Right lobe of liver (tissue), 4 donors: ENCODE data around the gene TSFM.

Experiments used
- POLR2A ChIP-seq: fragments of 450-650 bp; IDR thresholded peaks from one replicate; pipeline ENCODE4 v1.6.1; 2017; ENCODE audit warnings: antibody characterized with exemption, mild to moderate bottlenecking
- TF ChIP-seq, protein P1 (sequence below), 4 donors: fragments of 200-600 bp in 3 of 4; fragments of 450-650 bp in 1 of 4; IDR thresholded peaks; one replicate each; pipeline versions ENCODE4 v1.5.1 to v1.8.0; 2016 to 2022; ENCODE audit warnings: antibody characterized with exemption in 4 of 4, mild to moderate bottlenecking in 2 of 4
- donor health status: DM: no; HTN: no; CAD: no.
- donor health status: DM: no; HTN: no; CAD: no.
- donor health status: DM: no; HTN: yes; CAD: no.

DNA sequence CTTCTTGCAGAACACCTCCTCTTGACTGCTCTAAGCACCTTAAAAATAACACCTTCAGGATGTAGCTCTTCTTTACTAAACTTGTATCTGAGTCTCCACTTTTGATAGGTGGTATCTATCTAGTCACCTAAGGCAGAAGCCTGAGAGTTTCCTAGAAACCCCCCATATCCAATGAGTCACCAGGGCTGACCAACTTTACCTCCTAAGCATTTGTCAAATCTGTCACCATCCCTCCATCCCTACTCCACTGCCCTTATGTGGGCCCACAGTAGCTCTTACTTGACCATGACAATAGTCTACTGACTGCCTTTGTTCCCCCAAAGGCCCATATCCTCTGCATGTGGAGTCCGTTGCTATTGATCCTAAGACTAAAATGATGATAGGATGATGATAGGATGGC is 20.0 kb downstream of the TSFM start:
- no peak for TF ChIP-seq POLR2A
- TF ChIP-seq, protein P1, sequence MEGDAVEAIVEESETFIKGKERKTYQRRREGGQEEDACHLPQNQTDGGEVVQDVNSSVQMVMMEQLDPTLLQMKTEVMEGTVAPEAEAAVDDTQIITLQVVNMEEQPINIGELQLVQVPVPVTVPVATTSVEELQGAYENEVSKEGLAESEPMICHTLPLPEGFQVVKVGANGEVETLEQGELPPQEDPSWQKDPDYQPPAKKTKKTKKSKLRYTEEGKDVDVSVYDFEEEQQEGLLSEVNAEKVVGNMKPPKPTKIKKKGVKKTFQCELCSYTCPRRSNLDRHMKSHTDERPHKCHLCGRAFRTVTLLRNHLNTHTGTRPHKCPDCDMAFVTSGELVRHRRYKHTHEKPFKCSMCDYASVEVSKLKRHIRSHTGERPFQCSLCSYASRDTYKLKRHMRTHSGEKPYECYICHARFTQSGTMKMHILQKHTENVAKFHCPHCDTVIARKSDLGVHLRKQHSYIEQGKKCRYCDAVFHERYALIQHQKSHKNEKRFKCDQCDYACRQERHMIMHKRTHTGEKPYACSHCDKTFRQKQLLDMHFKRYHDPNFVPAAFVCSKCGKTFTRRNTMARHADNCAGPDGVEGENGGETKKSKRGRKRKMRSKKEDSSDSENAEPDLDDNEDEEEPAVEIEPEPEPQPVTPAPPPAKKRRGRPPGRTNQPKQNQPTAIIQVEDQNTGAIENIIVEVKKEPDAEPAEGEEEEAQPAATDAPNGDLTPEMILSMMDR (IDR thresholded peaks at IDR 0.05) = no peak
